Astrocyte (in vitro differentiated cells and primary cell): Measurements from ENCODE around the gene ACADS. TPM values are rescaled to one million over a fixed set of nuclear protein-coding genes. Genes with fewer than 3 reads are reported as not detected.

Experiments used
- DNase-seq: peaks from one replicate; pipeline ENCODE4 v3.0.0-alpha.2; 2010; ENCODE audit warnings: low read depth
- FAIRE-seq: peaks from 2 replicates; lab custom pipeline; 2011; peaks lifted over from hg19 to GRCh38; lab: Jason Lieb, UNC
- H2AFZ ChIP-seq: 2 replicates; pipeline ENCODE4 v1.6.0; 2012; ENCODE audit warnings: low read depth, low read length, inconsistent platforms
- H3K27ac ChIP-seq: 2 replicates; pipeline ENCODE4 v1.5.1; 2011; ENCODE audit warnings: low read depth, low read length, inconsistent platforms
- H3K27me3 ChIP-seq: 2 replicates; pipeline ENCODE4 v1.6.0; 2011; ENCODE audit warnings: low read length, inconsistent platforms; ENCODE audit not compliant: insufficient read depth
- H3K36me3 ChIP-seq: 2 replicates; pipeline ENCODE4 v1.5.1; 2011; ENCODE audit warnings: low read length, inconsistent platforms; ENCODE audit not compliant: insufficient read depth
- H3K4me1 ChIP-seq: 2 replicates; pipeline ENCODE4 v1.5.1; 2011; ENCODE audit warnings: low read length, inconsistent platforms; ENCODE audit not compliant: insufficient read depth
- H3K4me2 ChIP-seq: 2 replicates; pipeline ENCODE4 v1.6.0; 2012; ENCODE audit warnings: low read length, inconsistent platforms
- H3K4me3 ChIP-seq: 2 replicates; pipeline ENCODE4 v1.5.1; 2011; ENCODE audit warnings: low read depth, mild to moderate bottlenecking, low read length, inconsistent platforms; ENCODE audit not compliant: insufficient read depth
- H3K79me2 ChIP-seq: 2 replicates; pipeline ENCODE4 v1.6.0; 2012; ENCODE audit warnings: mild to moderate bottlenecking, low read length, inconsistent platforms; ENCODE audit not compliant: insufficient read depth
- H3K9ac ChIP-seq: 2 replicates; pipeline ENCODE4 v1.6.0; 2012; ENCODE audit warnings: mild to moderate bottlenecking, low read length, inconsistent platforms
- H3K9me3 ChIP-seq: 2 replicates; pipeline ENCODE4 v1.5.1; 2012; ENCODE audit warnings: low read depth, mild to moderate bottlenecking, low read length, inconsistent platforms; ENCODE audit not compliant: insufficient read depth
- H4K20me1 ChIP-seq: 2 replicates; pipeline ENCODE4 v1.6.0; 2012; ENCODE audit warnings: low read length, inconsistent platforms; ENCODE audit not compliant: insufficient read depth
- H3K27ac Mint-ChIP-seq: one replicate; pipeline ENCODE4 v1.8.0; 2021; ENCODE audit warnings: mild to moderate bottlenecking, mixed read lengths; ENCODE audit not compliant: unreplicated experiment
- H3K27me3 Mint-ChIP-seq: one replicate; pipeline ENCODE4 v1.8.0; 2021; ENCODE audit warnings: low read depth, mixed read lengths; ENCODE audit not compliant: unreplicated experiment
- H3K36me3 Mint-ChIP-seq: one replicate; pipeline ENCODE4 v1.8.0; 2021; ENCODE audit warnings: low read depth, mixed read lengths; ENCODE audit not compliant: unreplicated experiment
- H3K4me1 Mint-ChIP-seq: one replicate; pipeline ENCODE4 v1.8.0; 2021; ENCODE audit warnings: low read depth, mixed read lengths; ENCODE audit not compliant: unreplicated experiment
- H3K4me3 Mint-ChIP-seq: one replicate; pipeline ENCODE4 v1.8.0; 2021; ENCODE audit warnings: mild to moderate bottlenecking, moderate library complexity, mixed read lengths; ENCODE audit not compliant: unreplicated experiment
- H3K9me3 Mint-ChIP-seq: one replicate; pipeline ENCODE4 v1.8.0; 2021; ENCODE audit warnings: mild to moderate bottlenecking, mixed read lengths; ENCODE audit not compliant: unreplicated experiment
- EZH2 ChIP-seq: IDR thresholded peaks from 2 replicates; pipeline ENCODE4 v1.6.1; 2012; ENCODE audit warnings: mild to moderate bottlenecking, low read length, inconsistent platforms; ENCODE audit not compliant: insufficient read depth
- total RNA-seq: library from RNA; stranded (reverse); gene quantifications from 2 replicates; pipeline ENCODE4 v1.2.1, GENCODE V29; 2021
- TF ChIP-seq, protein P1 (sequence below): IDR thresholded peaks from 2 replicates; pipeline ENCODE4 v1.5.1; 2011; ENCODE audit warnings: low read depth, mild to moderate bottlenecking, inconsistent platforms, low read length, moderate library complexity; ENCODE audit not compliant: insufficient read depth

ACADS gene
- total RNA-seq, 1 donor from 2014 or later: 2.8 TPM

DNA sequence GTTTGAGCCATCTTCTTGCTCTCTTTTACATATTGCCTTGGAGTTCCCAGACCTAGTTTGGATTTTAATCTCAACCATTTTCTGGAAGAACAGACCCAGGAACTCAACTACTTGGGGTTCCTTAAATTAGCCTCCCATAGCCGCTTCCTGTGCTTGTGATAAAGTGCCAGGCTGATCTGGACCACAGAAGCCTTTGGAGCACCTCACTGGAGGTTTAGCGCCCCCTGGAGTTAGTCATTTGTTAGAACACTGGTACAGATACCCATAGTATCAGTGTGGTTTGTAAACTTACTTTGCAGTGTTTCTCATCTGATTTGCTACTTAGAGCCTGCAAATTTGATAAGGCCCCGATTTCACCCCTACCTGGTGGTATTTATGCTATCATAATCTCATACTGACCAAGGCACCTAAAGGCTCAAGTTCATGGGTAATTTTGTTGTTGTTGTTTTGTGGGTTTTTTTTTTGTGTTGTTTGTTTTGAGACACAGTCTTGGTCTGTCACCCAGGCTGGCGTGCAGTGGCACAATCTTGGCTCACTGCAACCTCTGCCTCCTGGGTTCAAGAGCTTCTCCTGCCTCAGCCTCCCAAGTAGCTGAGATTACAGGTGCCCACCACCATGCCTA lies 11.7 kb upstream of the ACADS start:
- H3K36me3 ChIP-seq: peaks cover 37% of the 10 kb centered on the region
- no peaks in the 10 kb centered on the region for H3K27me3 ChIP-seq
- H3K4me3 ChIP-seq: no peak overlapping the region
- H3K27ac ChIP-seq: no peak overlapping the region
- H3K9me3 ChIP-seq: no peaks in the 10 kb centered on the region
- peaks cover 10% of the 10 kb centered on the region for H3K4me1 ChIP-seq
- Mint-ChIP-seq H3K36me3 (peaks cover 21% of the 10 kb centered on the region), H3K4me1 (peaks cover 5% of the 10 kb centered on the region), H3K27me3 (no peaks in the 10 kb centered on the region), H3K9me3 (no peaks in the 10 kb centered on the region), H3K27ac (no peak overlapping the region), H3K4me3 (no peak overlapping the region)
- DNase-seq: peak; percentile 47
- H3K9ac ChIP-seq: no peak overlapping the region
- H2AFZ ChIP-seq: no peak overlapping the region
- H3K4me2 ChIP-seq: no peak overlapping the region
- TF ChIP-seq, protein P1, sequence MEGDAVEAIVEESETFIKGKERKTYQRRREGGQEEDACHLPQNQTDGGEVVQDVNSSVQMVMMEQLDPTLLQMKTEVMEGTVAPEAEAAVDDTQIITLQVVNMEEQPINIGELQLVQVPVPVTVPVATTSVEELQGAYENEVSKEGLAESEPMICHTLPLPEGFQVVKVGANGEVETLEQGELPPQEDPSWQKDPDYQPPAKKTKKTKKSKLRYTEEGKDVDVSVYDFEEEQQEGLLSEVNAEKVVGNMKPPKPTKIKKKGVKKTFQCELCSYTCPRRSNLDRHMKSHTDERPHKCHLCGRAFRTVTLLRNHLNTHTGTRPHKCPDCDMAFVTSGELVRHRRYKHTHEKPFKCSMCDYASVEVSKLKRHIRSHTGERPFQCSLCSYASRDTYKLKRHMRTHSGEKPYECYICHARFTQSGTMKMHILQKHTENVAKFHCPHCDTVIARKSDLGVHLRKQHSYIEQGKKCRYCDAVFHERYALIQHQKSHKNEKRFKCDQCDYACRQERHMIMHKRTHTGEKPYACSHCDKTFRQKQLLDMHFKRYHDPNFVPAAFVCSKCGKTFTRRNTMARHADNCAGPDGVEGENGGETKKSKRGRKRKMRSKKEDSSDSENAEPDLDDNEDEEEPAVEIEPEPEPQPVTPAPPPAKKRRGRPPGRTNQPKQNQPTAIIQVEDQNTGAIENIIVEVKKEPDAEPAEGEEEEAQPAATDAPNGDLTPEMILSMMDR: peak; percentile 90
- no peak for TF ChIP-seq EZH2
- H4K20me1 ChIP-seq: peaks cover 50% of the 10 kb centered on the region
- peak; percentile 9 for FAIRE-seq
- peaks cover 29% of the 10 kb centered on the region for H3K79me2 ChIP-seq

- peaks cover 33% of the 10 kb centered on the region for H4K20me1 ChIP-seq
- Mint-ChIP-seq H3K27ac (no peak overlapping the region), H3K36me3 (peaks cover 29% of the 10 kb centered on the region), H3K9me3 (no peaks in the 10 kb centered on the region), H3K27me3 (no peaks in the 10 kb centered on the region), H3K4me1 (peaks cover 15% of the 10 kb centered on the region), H3K4me3 (no peak overlapping the region)
- H3K4me1 ChIP-seq: peaks cover 6% of the 10 kb centered on the region
- H3K27me3 ChIP-seq: no peaks in the 10 kb centered on the region
- FAIRE-seq (no peak), DNase-seq (no peak)
- TF ChIP-seq EZH2: no peak
- TF ChIP-seq, protein P1: no peak
- H3K36me3 ChIP-seq: peaks cover 63% of the 10 kb centered on the region
- H2AFZ ChIP-seq: no peak overlapping the region
- H3K4me3 ChIP-seq: no peak overlapping the region
- H3K79me2 ChIP-seq: peaks cover 3% of the 10 kb centered on the region
- H3K9me3 ChIP-seq: no peaks in the 10 kb centered on the region
- no peak overlapping the region for H3K27ac ChIP-seq
- H3K4me2 ChIP-seq: no peak overlapping the region
- H3K9ac ChIP-seq: no peak overlapping the region
Measured at GRCh38 chr12:120718055-120718454, 7.6 kb upstream of the ACADS start.

- H3K27ac Mint-ChIP-seq: no peak overlapping the region
- H3K4me3 ChIP-seq: no peak overlapping the region
- no peaks in the 10 kb centered on the region for H3K27me3 ChIP-seq
- no peak for DNase-seq
- no peak for FAIRE-seq
- no peak overlapping the region for H3K4me2 ChIP-seq
- no peak for TF ChIP-seq EZH2
- TF ChIP-seq, protein P1: no peak
- no peak overlapping the region for H2AFZ ChIP-seq
- peak overlapping the region; percentile 25 for H3K4me3 Mint-ChIP-seq
- peaks cover 26% of the 10 kb centered on the region for H3K36me3 Mint-ChIP-seq
- H4K20me1 ChIP-seq: peaks cover 25% of the 10 kb centered on the region
- peaks cover 3% of the 10 kb centered on the region for H3K79me2 ChIP-seq
- H3K36me3 ChIP-seq: peaks cover 64% of the 10 kb centered on the region
- no peak overlapping the region for H3K9ac ChIP-seq
- H3K9me3 ChIP-seq: no peaks in the 10 kb centered on the region
- H3K4me1 Mint-ChIP-seq: peaks cover 15% of the 10 kb centered on the region
- H3K4me1 ChIP-seq: peaks cover 6% of the 10 kb centered on the region
- H3K27ac ChIP-seq: no peak overlapping the region
- no peaks in the 10 kb centered on the region for H3K9me3 Mint-ChIP-seq
- H3K27me3 Mint-ChIP-seq: no peaks in the 10 kb centered on the region
Measured at GRCh38 chr12:120719072-120719471, 6.6 kb upstream of the ACADS start.
